ENCODE data around the gene CDK17.

CDK17 gene

DNA sequence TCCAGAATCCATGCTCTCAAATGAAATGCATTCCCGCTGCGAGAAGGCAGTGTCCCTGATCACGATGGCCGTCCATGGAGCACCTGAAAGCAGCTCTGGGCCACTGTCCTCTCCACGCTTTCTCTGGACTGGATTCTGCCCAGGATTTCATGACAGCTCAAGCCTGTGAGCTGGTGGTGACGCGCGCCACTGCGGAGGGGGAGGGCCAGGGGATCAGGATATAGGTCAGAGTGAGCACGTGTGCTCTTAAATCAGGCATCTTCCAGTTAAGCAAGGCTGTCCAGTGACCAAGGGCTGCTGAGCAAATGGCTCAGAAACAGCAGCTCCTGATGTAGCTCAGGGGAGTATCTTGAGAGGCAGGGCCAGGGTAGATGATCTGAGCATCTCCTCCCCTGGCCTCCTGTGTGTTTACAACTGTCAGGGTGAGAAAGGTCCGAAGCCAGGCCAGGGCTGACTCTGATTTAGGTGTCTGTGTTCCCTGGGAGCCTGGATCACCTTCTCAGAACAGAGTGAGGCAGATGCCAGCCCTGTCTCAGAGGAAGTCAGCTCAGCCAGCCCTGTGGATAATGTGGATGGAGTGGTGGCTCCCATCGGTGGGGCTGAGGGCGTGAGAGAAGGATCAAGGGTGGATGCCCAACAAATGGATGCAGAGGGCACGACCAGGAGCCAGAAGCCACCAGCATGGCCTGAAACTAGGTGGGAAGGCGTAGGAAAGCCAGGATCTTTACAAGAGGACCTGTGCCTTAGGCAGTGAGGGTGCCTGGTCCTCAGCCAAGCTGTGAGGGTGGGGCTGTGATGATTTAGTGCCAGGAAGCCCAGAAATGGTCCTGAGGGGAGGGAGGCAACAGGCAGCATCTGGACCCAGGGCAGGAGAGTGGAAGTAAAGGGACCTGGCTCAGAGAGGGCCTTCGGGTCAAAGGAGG, 150.8 kb downstream of the CDK17 start:
- DNase-seq (ENCODE audit: low read depth): no peak
- H3K4me3 ChIP-seq (ENCODE audit: low read depth, low read length): no peak overlapping the region
- TF ChIP-seq, protein P1, sequence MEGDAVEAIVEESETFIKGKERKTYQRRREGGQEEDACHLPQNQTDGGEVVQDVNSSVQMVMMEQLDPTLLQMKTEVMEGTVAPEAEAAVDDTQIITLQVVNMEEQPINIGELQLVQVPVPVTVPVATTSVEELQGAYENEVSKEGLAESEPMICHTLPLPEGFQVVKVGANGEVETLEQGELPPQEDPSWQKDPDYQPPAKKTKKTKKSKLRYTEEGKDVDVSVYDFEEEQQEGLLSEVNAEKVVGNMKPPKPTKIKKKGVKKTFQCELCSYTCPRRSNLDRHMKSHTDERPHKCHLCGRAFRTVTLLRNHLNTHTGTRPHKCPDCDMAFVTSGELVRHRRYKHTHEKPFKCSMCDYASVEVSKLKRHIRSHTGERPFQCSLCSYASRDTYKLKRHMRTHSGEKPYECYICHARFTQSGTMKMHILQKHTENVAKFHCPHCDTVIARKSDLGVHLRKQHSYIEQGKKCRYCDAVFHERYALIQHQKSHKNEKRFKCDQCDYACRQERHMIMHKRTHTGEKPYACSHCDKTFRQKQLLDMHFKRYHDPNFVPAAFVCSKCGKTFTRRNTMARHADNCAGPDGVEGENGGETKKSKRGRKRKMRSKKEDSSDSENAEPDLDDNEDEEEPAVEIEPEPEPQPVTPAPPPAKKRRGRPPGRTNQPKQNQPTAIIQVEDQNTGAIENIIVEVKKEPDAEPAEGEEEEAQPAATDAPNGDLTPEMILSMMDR (IDR thresholded peaks at IDR 0.05; ENCODE audit: insufficient read depth, low read depth, low read length, missing control alignments): no peak

DNA sequence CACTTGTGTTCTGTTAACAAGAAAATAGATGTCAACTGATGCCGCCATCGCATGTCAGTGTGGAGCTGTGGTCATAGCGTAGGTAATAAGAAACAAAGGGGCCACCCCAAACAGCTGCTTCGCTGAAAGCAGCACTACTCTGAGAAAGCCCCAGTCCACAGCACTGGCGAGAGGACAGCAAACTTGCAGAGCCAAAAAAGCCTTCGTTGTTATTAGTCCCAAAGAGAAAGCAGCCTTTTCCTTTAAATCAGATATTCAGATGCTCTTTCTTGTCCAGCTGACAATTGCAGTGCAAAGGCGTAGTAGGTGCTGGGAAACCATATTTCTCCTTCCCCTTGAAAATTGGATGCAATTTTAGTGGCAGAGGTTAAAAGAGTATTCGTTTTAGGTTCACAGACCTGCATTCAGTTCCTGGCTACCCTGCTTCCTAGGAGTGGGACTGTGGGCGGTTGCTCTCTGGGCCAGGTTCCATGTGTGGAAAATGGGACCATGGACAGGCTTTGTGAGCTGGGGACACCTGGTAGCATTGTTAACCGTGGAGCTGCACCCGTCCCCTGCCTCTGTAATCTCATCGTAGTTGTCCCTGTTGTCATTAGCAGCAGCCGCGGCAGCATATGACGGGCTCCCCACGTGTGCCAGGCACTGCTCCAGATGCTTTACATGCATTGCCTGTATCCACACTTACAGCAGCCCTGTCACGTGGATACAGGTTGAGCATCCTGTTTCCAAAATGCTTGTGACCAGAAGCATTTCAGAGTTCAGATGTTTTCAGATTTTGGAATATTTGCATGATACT, 151.9 kb downstream of the CDK17 start:
- DNase-seq (ENCODE audit: low read depth): no peak
- TF ChIP-seq, protein P1 (IDR thresholded peaks at IDR 0.05; ENCODE audit: insufficient read depth, low read depth, low read length, missing control alignments): no peak
- no peak overlapping the region for H3K4me3 ChIP-seq (ENCODE audit: low read depth, low read length)

DNA sequence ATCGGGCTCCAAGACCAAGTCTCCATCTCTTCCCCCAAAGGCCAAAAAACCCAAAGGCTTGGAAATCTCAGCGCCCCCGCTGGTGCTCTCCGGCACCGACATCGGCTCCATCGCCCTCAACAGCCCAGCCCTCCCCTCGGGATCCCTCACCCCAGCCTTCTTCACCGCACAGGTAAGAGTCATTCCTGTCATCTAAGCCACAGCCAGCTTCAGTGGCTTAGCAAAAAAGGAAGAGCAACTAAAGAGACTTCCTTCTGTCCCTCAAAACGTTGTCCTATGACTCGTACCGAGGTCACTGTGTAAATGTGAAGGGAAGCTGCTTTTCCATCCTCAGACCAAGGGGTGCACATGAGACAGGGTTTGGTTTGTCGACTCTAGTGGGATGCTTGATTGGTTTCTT, 152.7 kb downstream of the CDK17 start:
- H3K4me3 ChIP-seq (ENCODE audit: low read depth, low read length): no peak overlapping the region
- DNase-seq (ENCODE audit: low read depth): no peak
- TF ChIP-seq, protein P1 (IDR thresholded peaks at IDR 0.05; ENCODE audit: insufficient read depth, low read depth, low read length, missing control alignments): no peak

DNA sequence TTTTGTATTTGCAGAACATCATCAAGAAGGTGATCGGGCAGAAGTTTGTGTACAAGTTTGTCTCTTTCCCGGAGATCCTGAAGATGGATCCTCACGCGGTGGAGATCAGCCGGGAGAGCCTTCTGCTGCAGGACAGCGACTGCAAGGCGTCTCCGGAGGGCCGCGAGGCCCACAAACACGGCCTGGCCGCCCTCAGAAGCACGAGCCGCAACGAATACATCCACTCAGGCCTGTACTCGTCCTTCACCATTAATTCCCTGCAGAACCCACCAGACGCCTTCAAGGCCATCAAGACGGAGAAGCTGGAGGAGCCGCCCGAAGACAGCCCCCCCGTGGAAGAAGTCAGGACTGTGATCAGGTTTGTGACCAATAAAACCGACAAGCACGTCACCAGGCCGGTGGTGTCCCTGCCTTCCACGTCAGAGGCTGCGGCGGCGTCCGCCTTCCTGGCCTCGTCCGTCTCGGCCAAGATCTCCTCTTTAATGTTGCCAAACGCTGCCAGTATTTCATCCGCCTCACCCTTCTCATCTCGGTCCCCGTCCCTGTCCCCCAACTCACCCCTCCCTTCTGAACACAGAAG, 153.2 kb downstream of the CDK17 start:
- no peak overlapping the region for H3K4me3 ChIP-seq (ENCODE audit: low read depth, low read length)
- TF ChIP-seq, protein P1 (IDR thresholded peaks at IDR 0.05; ENCODE audit: insufficient read depth, low read depth, low read length, missing control alignments): no peak
- DNase-seq (ENCODE audit: low read depth): no peak

DNA sequence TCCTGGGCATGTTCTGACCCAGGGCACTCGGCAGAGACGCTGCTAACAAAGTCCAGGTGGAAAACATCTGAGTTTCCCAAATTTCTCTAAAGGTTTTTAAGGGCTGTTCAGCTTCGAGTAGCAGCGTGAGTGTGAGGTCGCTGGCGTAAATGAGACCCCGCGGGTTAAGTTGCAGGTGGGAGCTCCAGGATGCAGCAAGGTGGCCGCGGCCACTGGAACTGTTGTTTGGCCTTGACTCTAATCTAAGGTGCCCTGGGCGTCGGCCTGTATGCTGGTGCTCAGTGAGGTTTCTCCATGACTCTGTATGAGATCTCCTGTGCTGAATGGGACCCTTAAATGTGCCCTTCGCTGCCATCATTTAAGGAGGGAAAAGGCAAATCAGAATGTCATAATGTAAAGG, 155.4 kb downstream of the CDK17 start:
- H3K4me3 ChIP-seq (ENCODE audit: low read depth, low read length): no peak overlapping the region
- no peak for DNase-seq (ENCODE audit: low read depth)
- TF ChIP-seq, protein P1 (IDR thresholded peaks at IDR 0.05; ENCODE audit: insufficient read depth, low read depth, low read length, missing control alignments): no peak

DNA sequence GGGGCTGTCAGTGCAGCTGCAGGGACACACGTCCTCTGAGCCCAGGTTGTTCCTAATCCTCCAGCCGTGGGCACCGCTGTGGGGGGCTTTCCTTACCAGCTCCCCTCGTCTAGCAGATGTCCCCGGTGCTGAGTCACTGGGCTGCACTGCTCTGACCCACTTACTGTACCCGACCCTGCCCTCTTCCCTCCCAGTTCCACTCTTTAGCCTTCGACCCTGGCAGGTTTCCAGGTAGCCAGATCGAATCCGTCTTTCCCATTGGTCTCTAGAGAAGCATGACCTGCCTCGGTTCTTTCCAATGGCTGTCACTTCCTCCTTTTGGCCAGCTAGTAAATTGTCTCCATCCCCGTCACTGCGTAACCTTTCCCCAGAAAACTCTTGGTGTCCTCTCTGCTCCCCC, 157.6 kb downstream of the CDK17 start:
- no peak overlapping the region for H3K4me3 ChIP-seq (ENCODE audit: low read depth, low read length)
- TF ChIP-seq, protein P1 (IDR thresholded peaks at IDR 0.05; ENCODE audit: insufficient read depth, low read depth, low read length, missing control alignments): no peak
- DNase-seq (ENCODE audit: low read depth): no peak

Measured in GM12865 (cell line).